Activated gamma-delta T cell treated with anti-CD3 and anti-CD28 coated beads, Interleukin-2, amount 50 U/mL, for 16 hours (primary cell): Measurements from ENCODE around the gene PARPBP.
"Not testable (repeated sequence)": the region's sequence is repeated elsewhere in the genome, so short reads cannot be mapped to it uniquely, and the experiment has no call there.

ENCODE experiments used
- DNase-seq: peaks from one replicate; pipeline ENCODE4 v3.0.0-alpha.2; 2020; ENCODE audit warnings: low read depth

PARPBP gene

DNA sequence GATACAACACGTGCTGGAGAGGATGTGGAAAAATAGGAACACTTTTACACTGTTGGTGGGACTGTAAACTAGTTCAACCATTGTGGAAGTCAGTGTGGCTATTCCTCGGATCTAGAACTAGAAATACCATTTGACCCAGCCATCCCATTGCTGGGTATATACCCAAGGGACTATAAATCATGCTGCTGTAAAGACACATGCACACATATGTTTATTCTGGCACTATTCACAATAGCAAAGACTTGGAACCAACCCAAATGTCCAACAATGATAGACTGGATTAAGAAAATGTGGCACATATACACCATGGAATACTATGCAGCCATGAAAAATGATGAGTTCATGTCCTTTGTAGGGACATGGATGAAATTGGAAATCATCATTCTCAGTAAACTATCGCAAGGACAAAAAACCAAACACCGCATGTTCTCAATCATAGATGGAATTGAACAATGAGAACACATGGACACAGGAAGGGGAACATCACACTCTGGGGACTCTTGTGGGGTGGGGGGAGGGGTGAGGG lies 27.1 kb downstream of the PARPBP start:
- DNase-seq = not testable (repeated sequence)

DNA sequence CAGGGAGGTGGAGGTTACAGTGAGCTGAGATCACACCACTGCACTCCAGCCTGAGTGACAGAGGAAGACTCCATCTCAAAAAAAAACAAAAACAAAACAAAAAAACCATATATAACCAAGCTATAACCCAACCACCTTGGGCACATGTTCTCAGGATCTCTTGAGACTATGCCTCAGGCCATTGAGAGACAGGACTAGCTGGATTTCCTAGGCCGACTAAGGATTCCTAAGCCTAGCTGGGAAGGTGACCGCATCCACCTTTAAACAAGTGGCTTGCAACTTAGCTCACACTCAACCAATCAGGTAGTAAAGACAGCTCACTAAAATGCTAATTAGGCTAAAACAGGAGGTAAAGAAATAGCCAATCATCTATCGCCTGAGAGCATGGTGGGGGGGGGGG lies 35.2 kb downstream of the PARPBP start:
- DNase-seq = not testable (repeated sequence)

DNA sequence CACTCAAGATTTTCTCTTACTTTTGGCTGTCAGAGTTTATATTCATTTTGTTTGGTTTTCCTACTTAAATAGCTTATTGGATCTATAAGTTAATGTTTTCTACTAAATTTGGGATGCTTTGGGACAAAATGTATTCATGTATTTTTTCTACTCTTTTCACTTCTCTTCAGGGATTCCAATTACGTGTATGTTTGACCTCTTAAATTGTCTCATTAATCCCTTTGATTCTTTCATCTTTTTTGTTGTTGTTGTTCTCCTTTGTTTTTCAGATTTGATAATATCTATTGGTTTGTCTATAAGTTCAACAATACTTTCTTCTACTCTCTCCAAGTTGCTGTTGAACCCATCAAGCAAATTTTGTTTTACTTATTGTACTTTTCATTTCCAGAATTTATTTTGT lies 43.4 kb downstream of the PARPBP start:
- DNase-seq = no peak

DNA sequence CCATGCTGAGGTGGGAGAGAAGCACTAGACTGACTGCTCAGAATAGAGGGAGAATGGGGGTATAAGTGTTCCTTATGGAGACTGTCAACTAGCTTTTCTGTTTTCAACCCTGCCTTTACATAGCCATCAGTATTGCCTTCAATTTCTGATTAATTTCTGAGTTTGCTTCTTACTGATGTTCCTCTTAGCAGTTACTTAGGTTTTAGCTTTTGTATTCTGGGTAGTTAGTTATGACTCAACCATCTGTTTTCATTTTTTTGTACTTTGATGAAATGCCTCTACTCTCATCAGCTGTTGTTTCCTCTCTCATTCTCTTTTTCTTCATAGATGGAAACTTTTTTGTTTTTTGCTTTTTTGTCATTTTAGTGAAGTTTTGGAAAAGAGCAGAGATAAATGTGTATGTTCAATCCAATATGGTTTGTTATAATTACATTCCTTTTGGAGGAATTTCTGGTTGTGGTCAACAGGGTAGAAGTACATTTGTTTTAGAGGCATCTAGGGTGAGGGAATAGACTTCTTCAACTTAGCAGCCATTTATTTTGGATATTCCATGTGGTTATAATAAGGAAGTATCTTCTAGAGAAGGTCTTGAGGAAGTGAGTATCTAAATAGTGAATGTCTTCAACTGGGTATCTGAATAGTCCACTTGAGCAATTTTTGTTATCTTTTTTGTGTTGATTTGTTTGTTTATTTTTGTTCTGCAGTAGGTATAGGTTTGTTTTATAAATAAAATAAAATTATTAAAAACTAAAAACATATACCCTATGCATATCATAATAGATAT lies 48.0 kb downstream of the PARPBP start:
- DNase-seq = no peak

DNA sequence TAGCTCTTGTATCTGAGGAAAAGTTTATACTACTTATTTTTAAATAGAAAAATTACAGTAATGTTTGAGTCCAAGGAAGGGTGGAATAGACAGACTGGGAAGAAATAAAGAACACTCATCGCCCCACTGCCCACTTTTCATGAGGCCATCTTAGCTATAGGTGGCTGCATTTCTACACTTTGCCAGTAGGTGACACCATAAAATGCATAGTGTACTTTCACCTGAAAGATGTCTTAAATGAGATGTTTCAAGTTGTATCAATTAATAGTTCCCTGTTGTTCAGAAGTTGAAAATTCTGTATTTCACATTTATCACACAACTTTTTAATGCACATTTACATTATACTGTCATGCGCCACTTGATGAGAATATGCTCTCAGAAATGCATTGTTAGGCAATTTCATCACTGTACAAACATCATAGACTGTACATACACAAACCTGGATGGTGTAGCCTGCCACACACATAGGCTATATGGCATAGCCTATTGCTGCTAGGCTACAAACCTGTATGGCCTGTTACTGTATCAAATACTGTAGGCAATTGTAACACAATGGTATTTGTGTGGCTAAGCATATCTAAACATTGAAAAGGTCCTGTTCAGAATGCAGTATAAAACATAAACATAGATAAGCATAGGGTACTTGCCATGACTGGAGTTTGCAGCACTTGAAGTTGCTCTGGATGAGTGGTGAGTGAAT lies 50.1 kb downstream of the PARPBP start:
- no peak for DNase-seq

DNA sequence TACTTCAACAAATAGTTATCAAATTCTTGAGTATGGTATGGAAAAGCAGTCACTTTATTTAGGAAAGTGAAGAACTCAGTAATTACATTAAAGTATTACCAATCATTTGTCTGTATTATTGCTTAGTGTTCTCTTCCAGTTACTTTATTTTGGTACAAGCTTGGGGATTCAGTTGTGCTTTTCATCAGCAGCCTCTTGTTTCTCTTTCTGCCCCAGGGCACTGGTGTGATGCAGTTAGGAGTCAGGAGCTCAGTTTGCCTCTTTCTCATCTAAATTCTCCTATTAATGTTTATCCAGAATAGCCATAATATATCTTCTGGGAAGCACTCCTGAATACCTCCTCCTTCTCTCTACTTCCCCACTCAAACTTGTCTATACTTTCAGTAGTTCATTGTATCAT lies 52.0 kb downstream of the PARPBP start:
- no peak for DNase-seq

DNA sequence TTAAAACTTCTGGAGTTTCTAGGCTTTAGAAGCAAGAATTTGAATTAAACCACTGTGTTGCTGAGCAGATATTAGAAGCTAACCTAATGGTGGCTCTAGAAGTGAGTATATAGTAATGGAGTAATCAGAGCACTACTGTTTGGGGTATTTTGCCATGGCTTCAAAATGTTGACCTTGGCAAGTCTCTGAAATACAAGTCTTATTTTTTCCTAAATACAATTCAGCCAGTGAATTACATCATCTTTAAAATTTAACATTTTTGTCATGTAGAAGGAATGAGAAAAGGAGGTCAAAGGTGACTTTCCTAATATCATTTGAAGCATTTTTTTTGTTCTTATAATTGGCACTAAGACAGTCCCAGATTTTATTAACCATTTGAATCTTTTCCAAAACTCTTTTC lies 52.5 kb downstream of the PARPBP start:
- DNase-seq = no peak

DNA sequence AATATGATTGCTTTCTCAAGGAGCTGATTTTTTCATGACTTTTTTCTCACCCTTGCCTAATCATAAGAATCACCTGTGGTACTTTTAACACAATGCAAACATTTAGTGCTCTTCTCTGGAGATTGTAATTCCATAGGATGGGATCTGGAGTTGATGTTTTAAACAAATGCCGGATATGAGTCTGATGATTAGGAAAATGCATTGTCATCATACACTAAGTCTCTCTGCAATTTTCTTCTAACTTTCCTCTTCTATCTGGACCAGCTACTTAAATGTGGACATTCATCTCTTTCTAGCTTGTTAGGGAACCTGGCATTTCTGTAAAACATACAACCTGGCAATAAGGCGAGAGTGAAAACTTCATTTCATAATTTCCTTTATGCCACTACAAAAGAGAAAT lies 54.1 kb downstream of the PARPBP start:
- no peak for DNase-seq

DNA sequence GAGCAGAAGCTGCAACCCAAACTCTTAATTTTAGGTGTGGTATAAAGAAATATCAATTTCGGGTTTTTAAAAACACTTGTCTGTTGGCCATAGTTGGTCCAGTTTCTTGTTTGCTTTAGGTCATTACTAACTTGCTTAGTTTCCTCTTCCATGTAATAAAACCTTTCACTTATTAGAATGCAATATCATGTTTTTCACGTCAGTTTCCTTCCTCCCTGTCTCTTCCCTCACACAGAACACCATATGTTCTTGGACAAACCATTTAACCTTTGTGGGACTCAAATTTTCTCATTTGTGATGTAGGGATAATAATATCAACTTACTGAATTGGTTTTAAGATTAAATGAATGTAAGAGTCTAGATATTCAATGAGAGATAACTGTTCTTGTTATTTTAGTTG lies 54.8 kb downstream of the PARPBP start:
- no peak for DNase-seq

DNA sequence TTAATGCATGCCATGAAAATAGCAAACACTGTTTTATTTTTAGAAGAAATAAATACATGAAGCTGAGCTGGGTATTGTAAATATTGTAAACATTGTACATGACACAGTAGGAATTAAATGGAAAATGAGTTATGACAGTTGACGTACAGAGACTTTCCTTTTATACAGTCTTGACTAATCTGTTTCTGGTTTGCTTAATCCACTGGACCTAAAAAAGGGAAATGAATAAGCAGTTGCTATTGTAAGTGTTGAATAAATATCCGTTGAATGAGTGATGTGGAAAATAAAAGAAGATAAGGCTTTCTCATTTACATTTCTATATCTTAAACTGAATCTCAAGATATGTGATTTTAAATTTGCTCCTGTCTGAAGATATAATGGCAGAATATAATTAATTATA lies 62.7 kb downstream of the PARPBP start:
- DNase-seq = no peak

DNA sequence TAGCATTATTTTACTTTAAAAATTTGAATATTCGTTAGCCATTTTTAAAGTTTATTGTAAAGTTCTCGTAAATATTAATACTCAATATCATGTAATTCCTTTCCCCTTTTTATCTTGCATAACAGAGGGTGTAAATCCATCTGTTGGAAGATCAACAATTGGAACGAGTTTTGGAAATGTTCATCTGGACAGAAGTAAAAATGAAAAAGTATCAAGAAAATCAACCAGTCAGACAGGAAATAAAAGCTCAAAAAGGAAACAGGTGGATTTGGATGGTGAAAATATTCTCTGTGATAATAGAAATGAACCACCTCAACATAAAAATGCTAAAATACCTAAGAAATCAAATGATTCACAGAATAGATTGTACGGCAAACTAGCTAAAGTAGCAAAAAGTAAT lies 75.8 kb downstream of the PARPBP start:
- no peak for DNase-seq

DNA sequence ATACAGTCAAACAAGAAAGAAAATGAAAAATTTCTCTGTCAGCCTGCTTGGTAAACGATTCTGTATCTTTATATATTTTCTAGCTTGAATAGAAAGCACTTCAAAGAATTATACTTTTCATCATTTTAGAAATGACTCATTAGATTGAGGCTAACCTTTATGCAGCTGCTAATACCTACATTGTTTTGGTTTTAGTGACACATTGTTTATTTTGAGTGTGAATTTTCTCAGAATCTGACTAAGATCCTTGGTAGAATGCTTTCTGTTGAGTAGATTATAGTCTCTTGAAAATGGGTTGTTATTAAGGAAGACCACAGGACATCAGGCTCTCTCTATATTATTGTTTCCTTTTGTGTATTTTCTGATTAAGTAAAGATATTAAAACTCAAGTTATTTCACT lies 77.8 kb downstream of the PARPBP start, which contains the start of gene PMCH:
Gene PMCH, minus strand, starts transcription at position 45 of the 400 bp plus-strand sequence. CDS start 63 bp downstream, outside the sequence.
- DNase-seq = no peak

DNA sequence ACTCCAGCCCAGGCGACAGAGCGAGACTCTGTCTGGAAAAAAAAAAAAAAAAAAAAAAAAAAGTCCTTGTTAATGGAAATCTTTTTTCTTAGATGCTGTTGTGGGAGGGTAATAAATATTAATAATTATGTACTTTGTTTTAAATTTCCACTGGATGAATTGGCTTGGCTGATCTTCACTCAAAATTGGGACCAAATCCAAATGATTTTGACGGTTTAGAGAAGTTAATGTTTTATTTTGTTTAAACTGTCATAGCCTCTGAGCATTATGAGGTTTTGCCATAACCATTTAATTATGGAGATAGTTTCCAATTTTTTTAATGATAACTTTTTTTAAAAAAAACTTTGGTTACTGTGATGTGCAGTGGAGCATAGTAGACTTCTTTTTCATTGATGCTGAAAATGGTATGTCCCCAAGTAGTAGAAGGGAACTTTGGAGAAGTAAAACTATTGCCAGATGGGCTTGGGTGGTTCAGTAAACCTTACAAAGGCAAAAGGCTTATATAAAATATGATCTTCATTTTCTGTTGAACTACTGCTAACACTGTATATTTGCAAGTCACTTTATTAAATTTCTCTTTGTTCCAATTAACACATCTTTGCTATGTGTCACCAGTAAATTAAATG lies 81.6 kb downstream of the PARPBP start:
- no peak for DNase-seq

DNA sequence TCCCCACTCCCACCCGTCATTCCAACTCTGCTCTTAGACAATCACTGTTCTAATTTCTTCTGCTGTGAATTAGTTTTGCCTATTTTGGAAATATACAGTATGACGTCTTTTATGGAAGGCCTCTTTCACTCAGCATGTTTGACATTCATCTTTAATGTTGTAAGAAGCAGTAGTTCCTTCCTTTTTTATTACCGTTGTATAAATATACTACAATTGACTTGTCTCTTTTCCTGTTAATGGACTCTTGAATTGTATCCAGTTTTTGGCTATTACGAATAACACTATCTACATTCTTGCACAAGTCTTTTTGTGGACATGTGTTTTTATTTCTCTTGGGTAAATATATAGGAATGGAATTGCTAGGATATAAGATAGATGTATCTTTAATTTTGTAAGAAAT lies 82.6 kb downstream of the PARPBP start:
- no peak for DNase-seq

DNA sequence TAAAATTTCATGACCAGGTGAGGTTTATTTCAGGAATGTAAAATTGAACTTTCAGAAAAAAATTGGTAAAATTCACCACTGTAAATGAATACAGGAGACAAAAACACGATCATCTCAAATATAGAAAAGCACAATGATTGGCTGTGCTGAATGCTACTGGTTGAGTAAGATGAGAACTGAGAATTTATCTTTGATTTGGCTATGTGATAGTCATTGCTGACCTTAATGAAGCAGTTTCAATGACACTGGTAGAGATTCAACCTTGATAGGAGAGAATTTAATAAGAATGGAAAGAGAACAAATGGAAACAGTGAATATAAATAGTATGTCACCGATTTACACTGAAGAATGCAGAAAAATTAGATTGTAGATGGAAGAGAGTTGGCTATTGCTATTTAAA lies 84.0 kb downstream of the PARPBP start:
- DNase-seq = no peak

DNA sequence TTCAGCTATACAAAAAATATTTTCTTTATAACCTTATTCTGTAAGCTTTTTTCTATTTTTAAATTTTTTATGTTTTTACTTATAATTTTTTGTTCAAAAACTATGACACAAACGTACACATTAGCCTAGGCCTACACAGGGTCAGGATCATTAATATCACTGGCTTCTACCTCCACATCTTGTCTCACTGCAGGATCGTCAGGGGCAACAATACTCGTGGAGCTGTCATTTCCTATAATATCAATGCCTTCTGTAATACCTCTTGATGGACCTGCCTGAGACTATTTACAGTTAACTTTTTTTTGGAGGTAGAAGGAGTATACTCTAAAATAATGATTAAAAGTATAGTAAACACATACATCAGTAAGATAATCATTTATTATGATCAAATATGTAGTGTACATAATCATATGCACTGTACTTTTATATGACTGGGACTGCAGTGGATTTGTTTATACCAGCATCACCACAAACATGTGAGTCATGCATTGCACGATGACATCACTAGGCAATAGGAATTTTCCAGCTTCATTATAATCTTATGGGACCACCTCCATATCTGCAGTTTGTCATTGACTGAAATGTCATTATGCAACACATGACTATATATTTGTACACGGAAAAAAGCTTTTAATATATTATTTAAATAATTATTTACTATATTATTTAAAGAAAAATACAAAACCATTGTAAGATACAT lies 96.2 kb downstream of the PARPBP start:
- no peak for DNase-seq

DNA sequence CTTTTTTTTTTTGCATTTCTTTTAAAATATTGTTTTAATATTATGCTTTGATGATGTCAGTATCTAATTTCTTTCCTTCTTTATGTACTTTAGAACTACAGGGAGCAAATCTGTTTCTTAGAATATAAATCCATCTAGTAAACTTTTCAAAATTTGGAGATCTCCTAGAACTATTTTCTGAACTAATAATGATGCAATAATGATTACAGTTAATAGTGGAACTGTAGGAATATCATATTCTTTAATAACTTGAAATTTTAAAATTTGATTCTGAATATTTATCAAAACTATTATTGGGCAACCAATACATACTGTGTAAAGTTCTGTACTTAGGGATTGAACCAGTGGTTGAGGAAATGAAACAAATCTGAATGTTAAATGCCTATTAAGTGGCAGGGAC lies 100.8 kb downstream of the PARPBP start:
- DNase-seq = no peak

DNA sequence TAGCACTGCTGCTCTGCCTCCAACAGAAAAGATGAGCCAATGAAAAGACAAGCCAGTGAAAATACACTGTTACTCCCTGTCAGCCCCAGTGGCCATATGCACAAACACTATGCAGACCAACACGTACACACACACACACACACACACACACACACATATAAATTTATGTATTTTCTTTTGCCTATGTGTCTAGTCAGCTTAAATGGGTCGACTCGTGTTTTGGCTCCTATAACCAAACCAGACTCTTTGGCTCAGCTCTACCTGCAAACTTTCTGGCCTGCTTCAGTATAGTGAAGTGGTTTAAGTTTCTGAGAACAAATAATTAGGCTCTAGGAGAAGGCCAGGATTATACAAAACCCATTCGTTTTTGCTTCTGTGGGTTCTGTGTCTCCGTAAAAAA lies 108.0 kb downstream of the PARPBP start:
- DNase-seq = no peak

DNA sequence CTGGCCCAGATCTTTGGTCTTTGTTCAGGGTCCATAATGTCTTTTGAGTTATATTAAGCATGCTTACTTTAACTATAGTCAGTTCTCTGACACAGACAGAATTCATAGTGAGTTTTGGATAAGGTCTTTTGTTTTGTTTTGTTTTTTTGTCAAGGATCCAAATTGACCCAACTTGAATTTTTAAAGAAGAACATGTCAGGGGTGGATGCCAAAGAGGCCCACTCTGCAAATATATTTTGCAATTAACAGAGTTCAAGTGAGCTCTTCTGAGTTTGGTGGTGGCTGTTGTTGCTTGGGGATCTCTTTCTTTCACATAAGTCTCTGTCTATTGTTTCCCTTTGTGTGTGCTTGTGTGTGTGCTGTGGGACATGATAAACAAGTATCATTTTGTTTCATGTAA lies 112.1 kb downstream of the PARPBP start:
- DNase-seq = no peak

DNA sequence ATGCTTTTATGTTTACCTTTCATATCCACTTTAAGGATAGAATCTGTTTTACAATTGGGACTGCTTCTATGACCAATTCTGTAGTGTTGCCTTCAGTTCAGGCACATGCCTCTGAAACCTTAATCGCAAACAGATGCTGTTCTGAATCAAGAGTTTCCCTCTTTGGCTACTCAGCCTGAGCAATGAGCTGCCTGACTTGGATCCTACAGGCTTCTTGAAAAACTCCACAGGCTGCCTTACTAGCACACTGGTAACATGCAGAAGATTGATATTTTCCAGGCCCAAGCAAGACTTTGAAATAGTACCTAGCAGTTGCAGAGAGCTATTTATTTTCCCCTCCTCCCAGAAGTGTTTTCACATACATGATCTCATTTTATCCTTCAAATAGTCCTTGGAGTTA lies 112.5 kb downstream of the PARPBP start:
- DNase-seq = no peak

DNA sequence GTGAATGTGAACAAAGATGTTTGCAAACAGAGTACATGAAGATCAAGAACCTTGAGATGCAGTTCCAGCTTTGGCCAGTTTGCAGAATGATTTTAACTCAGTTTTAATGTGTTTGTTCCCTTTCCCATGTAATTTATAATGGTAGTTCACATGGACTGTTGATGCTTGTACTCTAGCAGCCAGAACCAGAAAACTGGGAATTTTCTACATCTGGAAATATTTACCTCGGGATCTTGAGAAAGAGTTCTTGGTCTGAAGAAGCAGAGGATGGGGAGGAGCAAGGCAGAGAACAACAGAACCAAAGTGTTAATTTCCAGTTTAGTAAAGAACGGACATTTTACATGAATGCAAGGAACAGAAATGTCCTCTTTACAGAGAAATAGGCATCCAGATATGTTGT lies 114.6 kb downstream of the PARPBP start:
- no peak for DNase-seq

DNA sequence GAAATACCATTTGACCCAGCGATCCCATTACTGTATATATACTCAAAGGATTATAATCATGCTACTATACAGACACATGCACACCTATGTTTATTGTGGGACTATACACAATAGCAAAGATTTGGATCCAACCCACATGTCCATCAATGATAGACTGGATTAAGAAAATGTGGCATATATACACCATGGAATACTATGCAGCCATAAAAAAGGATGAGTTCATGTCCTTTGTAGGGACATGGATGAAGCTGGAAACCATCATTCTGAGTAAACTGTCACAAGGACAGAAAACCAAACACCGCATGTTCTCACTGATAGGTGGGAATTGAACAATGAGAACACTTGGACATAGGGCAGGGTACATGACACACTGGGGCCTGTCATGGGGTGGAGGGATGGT lies 120.9 kb downstream of the PARPBP start:
- DNase-seq = not testable (repeated sequence)
